ENCODE data around the gene RNF149.
"Not testable (repeated sequence)": the region's sequence is repeated elsewhere in the genome, so short reads cannot be mapped to it uniquely, and the experiment has no call there.

GRCh38 chr2:101239760-101240118 lies 68.8 kb downstream of the RNF149 start:
- not testable (repeated sequence) for TF ChIP-seq POLR2A (IDR thresholded peaks at IDR 0.05; ENCODE audit: low read depth, low read length); TAF1 (IDR thresholded peaks at IDR 0.05; ENCODE audit: borderline replicate concordance, low read depth, low read length); POLR2AphosphoS5 (IDR thresholded peaks at IDR 0.05; ENCODE audit: low read depth, low read length)

Measured in GM12892 (cell line).